IMR-90 (cell line): ENCODE measurements around the gene PRSS8. TPM values are rescaled to one million over a fixed set of nuclear protein-coding genes. Genes with fewer than 3 reads are reported as not detected.

Experiments used
- ATAC-seq: fragments of 200-7000 bp; cut with Tn5 transposase; 2 replicates; pipeline ENCODE4 v1.9.1; 2020; ENCODE audit warnings: low read depth, mild to moderate bottlenecking, moderate library complexity
- BruUV-seq: library from RNA; stranded (reverse); fragments of 400-500 nt; replicated peaks from 2 replicates; lab custom pipeline; 2021; lab: Mats Ljungman, UMichigan
- CTCF ChIA-PET: fragments of 300-600 bp; formaldehyde crosslinking; extraction: SDS; loops from one replicate; lab custom pipeline; 2021; ENCODE audit warnings: antibody characterized with exemption; lab: Yijun Ruan, JAX
- POLR2A ChIA-PET: fragments of 300-600 bp; sonication (Branson Sonifier 250); formaldehyde crosslinking; loops from one replicate; lab custom pipeline; 2022; ENCODE audit warnings: antibody characterized with exemption; ENCODE audit not compliant: unreplicated experiment; lab: Charles Lee
- DNase-seq: peaks from one replicate; pipeline ENCODE4 v3.0.0; 2013
- H2AFZ ChIP-seq: replicated peaks from 2 replicates; pipeline ENCODE3; 2013; ENCODE audit warnings: low read length, mild to moderate bottlenecking; ENCODE audit not compliant: poor library complexity
- H2AK5ac ChIP-seq: 2 replicates; pipeline ENCODE4 v1.6.1; 2013; ENCODE audit warnings: low read depth, low read length, inconsistent platforms
- H2AK9ac ChIP-seq: replicated peaks from 2 replicates; pipeline ENCODE3; 2013; ENCODE audit warnings: mild to moderate bottlenecking, low read depth, low read length, moderate library complexity; ENCODE audit not compliant: poor library complexity
- H2BK120ac ChIP-seq: 2 replicates; pipeline ENCODE4 v1.6.1; 2013; ENCODE audit warnings: low read depth, low read length, inconsistent platforms
- H2BK15ac ChIP-seq: 3 replicates; pipeline ENCODE4 v1.6.1; 2013; ENCODE audit warnings: low read depth, low read length, inconsistent platforms
- H2BK20ac ChIP-seq: 2 replicates; pipeline ENCODE4 v1.6.1; 2013; ENCODE audit warnings: low read depth, mild to moderate bottlenecking, inconsistent platforms, low read length, moderate library complexity
- H2BK5ac ChIP-seq: 2 replicates; pipeline ENCODE4 v1.6.1; 2013; ENCODE audit warnings: mild to moderate bottlenecking, low read depth, low read length, inconsistent platforms; ENCODE audit not compliant: poor library complexity, severe bottlenecking
- H3K14ac ChIP-seq: replicated peaks from 2 replicates; pipeline ENCODE4 v1.6.1; 2013; ENCODE audit warnings: low read depth, low read length, inconsistent platforms
- H3K18ac ChIP-seq: 2 replicates; pipeline ENCODE4 v1.6.1; 2013; ENCODE audit warnings: low read depth, low read length, control low read depth
- H3K23ac ChIP-seq: 2 replicates; pipeline ENCODE4 v1.6.1; 2013; ENCODE audit warnings: low read depth, low read length, inconsistent platforms
- H3K27ac ChIP-seq: 2 replicates; pipeline ENCODE4 v1.5.1; 2013; ENCODE audit warnings: mild to moderate bottlenecking, control low read depth, low read length; ENCODE audit not compliant: insufficient read depth
- H3K27me3 ChIP-seq: 2 replicates; pipeline ENCODE4 v1.6.1; 2013; ENCODE audit warnings: low read length; ENCODE audit not compliant: control insufficient read depth, insufficient read depth
- H3K36me3 ChIP-seq: 2 replicates; pipeline ENCODE4 v1.6.1; 2013; ENCODE audit warnings: low read length, mixed read lengths; ENCODE audit not compliant: control insufficient read depth, insufficient read depth
- H3K4ac ChIP-seq: 2 replicates; pipeline ENCODE4 v1.6.1; 2013; ENCODE audit warnings: low read depth, low read length, inconsistent platforms
- H3K4me1 ChIP-seq: 2 replicates; pipeline ENCODE4 v1.6.1; 2013; ENCODE audit warnings: low read length, mixed read lengths; ENCODE audit not compliant: control insufficient read depth, insufficient read depth
- H3K4me2 ChIP-seq: 2 replicates; pipeline ENCODE4 v1.6.1; 2013; ENCODE audit warnings: low read depth, mild to moderate bottlenecking, control low read depth, low read length, moderate library complexity
- H3K4me3 ChIP-seq: 2 replicates; pipeline ENCODE4 v1.5.1; 2013; ENCODE audit warnings: low read depth, mild to moderate bottlenecking, control low read depth, low read length, moderate library complexity; ENCODE audit not compliant: insufficient read depth
- H3K56ac ChIP-seq: 2 replicates; pipeline ENCODE4 v1.6.1; 2013; ENCODE audit warnings: low read length, inconsistent platforms; ENCODE audit not compliant: insufficient read depth; ENCODE audit errors: extremely low read depth
- H3K79me1 ChIP-seq, 2 experiments: 2 replicates each; pipeline ENCODE4 v1.6.1; 2013; ENCODE audit warnings: low read length in 2 of 2, inconsistent platforms in 1 of 2, low read depth in 1 of 2
- H3K9ac ChIP-seq: 2 replicates; pipeline ENCODE4 v1.6.1; 2013; ENCODE audit warnings: low read depth, low read length, control low read depth
- H3K9me1 ChIP-seq: 2 replicates; pipeline ENCODE4 v1.6.1; 2013; ENCODE audit warnings: low read length, inconsistent platforms; ENCODE audit not compliant: insufficient read depth
- H3K9me3 ChIP-seq: 2 replicates; pipeline ENCODE4 v1.6.1; 2013; ENCODE audit warnings: low read length; ENCODE audit not compliant: control insufficient read depth, insufficient read depth
- H4K20me1 ChIP-seq: 2 replicates; pipeline ENCODE4 v1.6.1; 2013; ENCODE audit warnings: low read length, inconsistent platforms; ENCODE audit not compliant: insufficient read depth
- H4K5ac ChIP-seq: 2 replicates; pipeline ENCODE4 v1.6.1; 2013; ENCODE audit warnings: mild to moderate bottlenecking, low read depth, low read length, control low read depth
- H4K8ac ChIP-seq, 2 experiments: 2 replicates each; pipeline ENCODE4 v1.6.1; 2013; ENCODE audit warnings: low read depth in 2 of 2, low read length in 2 of 2, control low read depth in 1 of 2, inconsistent platforms in 1 of 2
- H4K91ac ChIP-seq: 2 replicates; pipeline ENCODE4 v1.6.1; 2013; ENCODE audit warnings: low read depth, low read length, inconsistent platforms; ENCODE audit not compliant: insufficient read depth
- CEBPB ChIP-seq: IDR thresholded peaks from 2 replicates; pipeline ENCODE4 v1.6.1; 2012; ENCODE audit warnings: low read depth, low read length, improper control_type of control experiment
- CHD1 ChIP-seq: IDR thresholded peaks from 2 replicates; pipeline ENCODE4 v1.6.1; 2012; ENCODE audit warnings: low read depth, low read length, improper control_type of control experiment
- FOS ChIP-seq: fragments of 150-350 bp; IDR thresholded peaks from 2 replicates; pipeline ENCODE4 v1.6.1; 2016; ENCODE audit warnings: low read depth, low read length
- MXI1 ChIP-seq: IDR thresholded peaks from 2 replicates; pipeline ENCODE4 v1.6.1; 2012; ENCODE audit warnings: low read depth, mild to moderate bottlenecking, low read length, moderate library complexity, borderline replicate concordance
- NFE2L2 ChIP-seq: fragments of 150-350 bp; IDR thresholded peaks from 2 replicates; pipeline ENCODE4 v1.6.1; 2016; ENCODE audit warnings: low read depth, mild to moderate bottlenecking, low read length
- POLR2A ChIP-seq: IDR thresholded peaks from 2 replicates; pipeline ENCODE4 v1.6.1; 2012; ENCODE audit warnings: mild to moderate bottlenecking, low read depth, low read length
- RAD21 ChIP-seq: IDR thresholded peaks from 2 replicates; pipeline ENCODE4 v1.6.1; 2012; ENCODE audit warnings: low read length, improper control_type of control experiment
- RCOR1 ChIP-seq: IDR thresholded peaks from 2 replicates; pipeline ENCODE4 v1.6.1; 2012; ENCODE audit warnings: mild to moderate bottlenecking, low read length, improper control_type of control experiment; ENCODE audit not compliant: insufficient replicate concordance
- USF2 ChIP-seq: fragments of 150-350 bp; IDR thresholded peaks from 2 replicates; pipeline ENCODE4 v1.6.1; 2017; ENCODE audit warnings: mild to moderate bottlenecking, antibody characterized with exemption, low read length, low read depth
- WGBS, 2 experiments: methylation state at CpG; one replicate each; pipeline versions ENCODE4 v1.1.5 to v1.1.7; 2013; ENCODE audit warnings: missing lambda C conversion rate in 2 of 2; ENCODE audit not compliant: insufficient read length in 1 of 2; ENCODE audit errors: extremely low coverage in 2 of 2; 5-methylcytosine and 5-hydroxymethylcytosine counted together
- dilution Hi-C: fragments of 300-500 bp; cut with HindIII; formaldehyde crosslinking; loops from one replicate; pipeline ENCODE4 v1.14.3; 2018; ENCODE audit warnings: low sequenced_read_pairs; ENCODE audit not compliant: unreplicated experiment
- in situ Hi-C: fragments of 300-500 bp; cut with MboI; formaldehyde crosslinking; loops from 3 replicates; pipeline ENCODE4 v1.14.3; 2019; ENCODE audit warnings: low sequenced_read_pairs, inconsistent platforms, mixed read lengths
- intact Hi-C: fragments of 100-400 bp; cut with micrococcal nuclease; formaldehyde crosslinking; loops from 2 replicates; pipeline ENCODE4 v1.10.0; 2022
- polyA plus RNA-seq, 3 experiments: library from polyadenylated mRNA; depleted of rRNA; stranded (reverse); fragments of >200 nt; gene quantifications; 2 replicates each; pipeline ENCODE4 v1.2.3, GENCODE V29; 2012; ENCODE audit warnings: low replicate concordance in 1 of 3
- total RNA-seq: library from RNA; depleted of rRNA; stranded (reverse); fragments of >200 nt; gene quantifications from 2 replicates; pipeline ENCODE4 v1.2.3, GENCODE V29; 2012

The PRSS8 gene
- total and polyA plus RNA-seq, 2 of the 4 experiments (the other 2 are of a cell fraction): not detected

- no peak for TF ChIP-seq RAD21
- TF ChIP-seq RCOR1: no peak
Measured at GRCh38 chr16:31113121-31114120, 22.1 kb downstream of the PRSS8 start (continued).

- Histone ChIP-seq H3K4me1 (peaks cover 2% of the 10 kb centered on the region; the same call in 1 of the 2 replicates), H2AK5ac (no peak overlapping the region), H2AK9ac (no peak overlapping the region), H3K14ac (no peak overlapping the region), H3K27me3 (no peaks in the 10 kb centered on the region), H3K18ac (no peak overlapping the region), H3K9me1 (peaks cover 11% of the 10 kb centered on the region; the same call in 1 of the 2 replicates), H3K23ac (no peak overlapping the region), H4K8ac (no peak overlapping the region), H3K9ac (no peak overlapping the region), H2BK5ac (no peak overlapping the region), H3K4me3 (no peak overlapping the region), H2BK15ac (no peak overlapping the region), H3K27ac (no peak overlapping the region), H3K4me2 (no peak overlapping the region), H2BK120ac (no peak overlapping the region), H3K4ac (no peak overlapping the region), H3K36me3 (peaks cover 40% of the 10 kb centered on the region), H2BK20ac (no peak overlapping the region), H2AFZ (no peak overlapping the region), H4K91ac (no peak overlapping the region), H4K5ac (no peak overlapping the region), H4K20me1 (no peaks in the 10 kb centered on the region; the same call in 1 of the 2 replicates), H3K9me3 (no peaks in the 10 kb centered on the region), H3K79me1 (peaks cover 22 to 52% of the 10 kb centered on the region in 2 experiments), H3K56ac (no peak overlapping the region)
- no peak for TF ChIP-seq USF2
- no peak for TF ChIP-seq POLR2A
- TF ChIP-seq CEBPB: no peak
- TF ChIP-seq RAD21: no peak
- no peak for TF ChIP-seq CHD1
- no peak for TF ChIP-seq MXI1
- no peak for TF ChIP-seq NFE2L2
- no peak for TF ChIP-seq FOS
- dilution Hi-C loops (no loop called here), intact Hi-C loops (no loop called here), in situ Hi-C loops (no loop called here)
- ChIA-PET POLR2A (no interaction called here), CTCF (no interaction called here)
- BruUV-seq: no TSS peak
- no peak for DNase-seq
- WGBS, 2 experiments: 100% methylated on average over 2 of the region's 2 CpGs; no CpG with 5 or more reads in 1 of the 2 experiments
- ATAC-seq: no peak
Measured at GRCh38 chr16:31112711-31113110, 22.8 kb downstream of the PRSS8 start.
